Activated T-helper 1 cell treated with Interleukin-2 at 50 U/mL for 16 hours (primary cell): Measurements from ENCODE around the gene KRTAP1-4.
"Not testable (repeated sequence)": the region's sequence is repeated elsewhere in the genome, so short reads cannot be mapped to it uniquely, and the experiment has no call there.

Source experiments
- DNase-seq: peaks from one replicate; pipeline ENCODE4 v3.0.0-alpha.2; 2020; ENCODE audit warnings: low read depth

Gene KRTAP1-4

GRCh38 chr17:41003926-41004325 is 26.1 kb downstream of the KRTAP1-4 start:
- DNase-seq, result no peak

- no peak for DNase-seq
These were observed 27.2 kb downstream of the KRTAP1-4 start for GRCh38 chr17:41002814-41003213.

DNA sequence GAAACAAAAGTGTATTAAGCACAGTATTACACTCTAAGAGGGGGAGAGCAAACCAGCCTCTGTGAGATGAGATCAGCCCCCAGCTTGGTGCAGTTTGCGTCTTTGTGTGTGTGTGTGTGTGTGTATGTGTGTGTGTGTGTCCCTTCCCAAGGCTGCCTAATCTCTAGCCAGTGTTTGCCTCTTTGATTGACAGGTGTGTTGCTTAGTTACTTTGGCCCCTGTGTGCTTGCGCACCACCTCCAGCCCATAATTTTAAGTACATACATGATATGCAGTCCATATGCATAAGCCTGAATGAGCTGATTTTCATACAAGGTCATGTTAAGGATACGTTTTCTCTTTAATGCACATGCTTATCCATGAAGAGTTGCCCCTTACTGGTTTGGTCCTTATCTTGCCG is 28.2 kb downstream of the KRTAP1-4 start:
- DNase-seq, result no peak

- not testable (repeated sequence) for DNase-seq
These were observed 30.4 kb downstream of the KRTAP1-4 start, which contains the start of gene KRTAP3-2 for GRCh38 chr17:40999563-40999962. KRTAP3-2 (minus strand) TSS chr17:40999906; CDS start chr17:40999853, 53 bp downstream.

DNA sequence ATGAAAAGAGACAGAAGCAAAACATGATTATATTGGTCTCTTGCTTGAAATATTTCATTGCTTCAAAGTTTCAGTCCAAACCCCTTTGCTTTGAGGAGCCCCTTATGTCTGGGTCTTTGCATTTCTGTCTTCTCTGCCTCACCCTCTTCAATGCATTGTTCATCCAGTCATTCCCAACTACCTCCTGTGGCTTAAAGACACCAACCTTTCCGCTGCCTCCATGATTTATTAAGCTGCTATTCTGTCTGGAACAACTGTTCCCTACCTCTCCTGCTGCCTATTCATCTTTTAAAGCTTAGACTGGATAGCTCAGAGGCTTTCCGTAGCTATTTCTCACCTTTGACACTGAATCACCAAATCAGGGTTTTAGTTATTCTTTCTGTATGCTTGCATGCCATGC is 32.6 kb downstream of the KRTAP1-4 start:
- DNase-seq, result no peak

DNA sequence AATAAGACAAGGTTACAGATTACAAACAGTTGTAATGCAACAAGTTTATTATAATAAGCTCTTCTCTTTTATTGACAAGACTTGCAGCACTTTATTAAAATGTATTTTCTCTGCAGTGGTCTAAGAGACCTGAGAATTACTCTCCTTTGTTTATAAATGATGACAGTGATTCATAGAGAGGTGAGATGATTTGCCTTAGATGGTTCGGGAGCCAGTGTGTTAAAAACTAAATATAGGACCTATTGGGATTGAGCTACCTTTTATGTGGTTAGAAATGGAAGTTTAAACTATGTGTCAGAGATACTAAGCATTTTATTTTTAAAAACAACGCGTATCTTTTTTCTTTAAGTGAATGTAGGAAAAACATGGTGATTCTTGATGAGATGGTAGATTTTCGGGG is 33.2 kb downstream of the KRTAP1-4 start:
- no peak for DNase-seq

DNA sequence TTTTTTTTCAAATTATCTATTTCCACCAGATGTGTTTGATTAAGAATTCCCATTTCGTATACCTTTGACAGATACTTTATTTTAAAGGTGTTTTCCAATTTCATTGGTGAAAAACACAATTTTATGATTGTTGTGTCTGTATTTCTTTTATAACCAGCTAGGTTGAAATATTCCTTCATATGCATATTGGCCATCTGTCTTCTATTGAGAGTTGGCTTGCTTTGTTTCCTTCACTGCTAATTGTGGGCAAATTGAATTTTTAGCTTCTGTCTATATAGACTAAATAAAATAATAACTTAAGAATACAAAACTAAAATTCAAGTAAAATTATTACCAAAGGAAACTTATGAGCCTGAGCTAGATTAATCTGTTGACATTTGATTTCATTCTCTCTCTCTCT is 34.9 kb downstream of the KRTAP1-4 start:
- no peak for DNase-seq

- no peak for DNase-seq
These were observed 36.2 kb downstream of the KRTAP1-4 start, which contains the start of gene KRTAP3-3 for GRCh38 chr17:40993839-40994238. KRTAP3-3 (minus strand) TSS chr17:40994164; CDS start chr17:40994097, 67 bp downstream.

DNA sequence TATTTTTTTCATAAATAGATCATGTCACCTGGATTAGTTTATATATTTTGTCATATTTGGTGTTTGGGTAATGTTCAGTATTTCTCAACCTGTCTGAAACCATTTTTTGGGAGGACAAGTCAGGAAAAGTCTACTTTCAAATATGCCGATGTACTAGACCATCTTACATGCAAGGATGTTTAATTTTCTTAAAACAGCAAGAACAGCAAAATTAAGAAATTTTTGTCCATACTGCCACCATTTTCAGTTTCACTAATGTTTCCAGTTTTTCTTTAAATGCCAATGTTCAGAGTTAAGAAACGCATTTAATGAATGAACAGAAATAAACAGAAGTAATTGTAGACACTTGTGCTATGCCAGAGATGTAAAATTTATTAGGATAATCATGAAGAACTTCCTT is 36.9 kb downstream of the KRTAP1-4 start:
- DNase-seq, result no peak

- DNase-seq, result no peak
These were observed 37.3 kb downstream of the KRTAP1-4 start for GRCh38 chr17:40992666-40993065.

GRCh38 chr17:40986920-40987319 is 43.1 kb downstream of the KRTAP1-4 start:
- no peak for DNase-seq

- no peak for DNase-seq
These were observed 45.8 kb downstream of the KRTAP1-4 start, which contains the start of gene KRT40 for GRCh38 chr17:40984226-40984625. KRT40 (minus strand) TSS chr17:40984326; CDS start chr17:40984273, 53 bp downstream.

GRCh38 chr17:40981115-40981514 is 48.9 kb downstream of the KRTAP1-4 start:
- DNase-seq, result no peak

GRCh38 chr17:40980596-40980995 is 49.4 kb downstream of the KRTAP1-4 start:
- DNase-seq, result no peak

- DNase-seq, result no peak
These were observed 49.9 kb downstream of the KRTAP1-4 start for GRCh38 chr17:40980117-40980516.
